ENCODE data around the gene TGM4.
"Not testable (repeated sequence)": the region's sequence is repeated elsewhere in the genome, so short reads cannot be mapped to it uniquely, and the experiment has no call there.

Gene TGM4

DNA sequence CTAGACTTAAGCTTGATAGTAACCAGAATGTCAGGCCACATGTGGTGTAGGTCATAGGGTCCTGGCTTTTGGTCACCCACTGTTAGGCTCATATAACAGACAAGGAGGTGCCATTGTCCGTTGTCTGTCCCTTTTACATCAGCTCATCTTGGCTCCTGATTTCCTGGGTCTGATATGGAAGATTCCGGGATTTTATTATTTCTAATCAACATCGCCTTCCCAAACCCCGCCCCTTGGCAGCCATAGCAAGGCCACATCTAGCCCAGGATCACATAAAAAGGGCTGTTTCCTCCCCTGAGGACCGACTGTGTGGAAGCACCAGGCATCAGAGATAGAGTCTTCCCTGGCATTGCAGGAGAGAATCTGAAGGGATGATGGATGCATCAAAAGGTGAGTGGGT is at the start of gene TGM4:
Gene TGM4 (plus strand): TSS at position 301 of the 400 bp plus-strand sequence. CDS start 71 bp downstream, at position 372.
- in situ Hi-C loops (cut with MboI; ENCODE audit: low sequenced_read_pairs) = no loop called here

DNA sequence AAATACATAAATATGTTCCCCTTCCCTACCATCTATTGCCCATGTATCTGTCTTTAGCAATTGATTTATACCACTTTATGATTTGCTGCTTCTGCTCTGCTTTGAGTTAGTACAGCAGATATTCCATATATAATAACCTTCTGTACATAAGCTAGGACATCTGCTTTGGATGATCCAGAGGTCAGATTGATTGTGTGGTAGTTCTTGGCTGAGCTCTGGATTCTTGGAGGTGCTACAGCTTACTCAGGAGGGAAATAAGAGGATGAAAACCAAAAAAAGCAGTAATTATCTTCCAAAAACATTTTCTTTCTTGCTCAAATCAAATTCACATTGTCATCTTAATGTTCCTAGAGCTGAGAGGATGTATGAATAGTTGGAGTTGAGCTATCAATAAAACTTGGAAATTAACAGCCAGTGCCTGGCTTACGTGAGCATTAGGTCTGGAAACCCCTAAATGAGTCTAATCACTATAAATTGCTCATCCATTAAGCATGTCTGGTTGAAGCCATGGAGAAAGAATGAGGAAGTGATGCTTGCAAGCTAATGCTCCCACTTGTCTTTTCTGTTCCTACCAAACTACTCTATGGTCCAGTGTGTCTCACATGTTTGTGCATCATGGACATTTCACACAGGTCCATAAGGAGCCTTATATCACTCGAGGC is 49.0 kb upstream of the TGM4 start:
- in situ Hi-C loops (cut with MboI; ENCODE audit: low sequenced_read_pairs) = no loop called here

DNA sequence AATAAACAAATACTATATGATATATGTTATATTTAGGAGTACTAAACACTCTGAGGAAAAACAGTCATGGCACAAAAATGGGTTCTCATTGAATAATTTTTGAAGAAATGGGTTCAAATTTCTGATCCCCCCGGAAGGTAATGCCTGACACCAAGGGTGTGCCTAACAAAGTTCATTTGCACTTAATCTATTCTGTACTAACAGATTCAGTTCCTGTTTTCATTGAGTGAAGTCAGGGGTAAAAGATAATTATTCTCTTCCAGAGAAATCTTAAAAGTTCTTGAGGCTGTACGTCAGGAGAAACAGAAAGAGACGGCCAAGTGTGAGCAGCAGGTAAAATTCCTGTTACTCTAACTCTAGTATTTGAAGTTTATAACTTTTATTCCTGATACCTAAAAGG is 47.2 kb upstream of the TGM4 start:
- in situ Hi-C loops (cut with MboI; ENCODE audit: low sequenced_read_pairs) = no loop called here

DNA sequence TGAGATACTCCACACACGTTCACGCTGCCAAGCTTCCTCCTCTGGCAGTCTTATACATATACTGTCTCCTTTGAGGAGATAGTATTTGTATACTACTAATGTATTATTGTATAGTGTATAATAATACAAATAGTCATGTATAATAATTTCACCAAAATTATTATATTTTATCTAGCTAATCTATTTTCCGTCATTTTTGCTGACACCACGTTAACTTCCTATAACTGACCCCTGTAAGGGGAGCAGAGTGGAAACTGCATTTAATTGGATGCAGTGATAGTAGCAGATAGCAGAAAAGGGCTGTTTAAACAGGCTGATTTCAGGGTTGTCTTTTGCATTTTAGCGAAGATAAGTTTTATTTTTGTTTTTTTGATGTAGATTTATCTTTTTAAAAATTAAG is 43.2 kb upstream of the TGM4 start:
- in situ Hi-C loops (cut with MboI; ENCODE audit: low sequenced_read_pairs) = no loop called here

DNA sequence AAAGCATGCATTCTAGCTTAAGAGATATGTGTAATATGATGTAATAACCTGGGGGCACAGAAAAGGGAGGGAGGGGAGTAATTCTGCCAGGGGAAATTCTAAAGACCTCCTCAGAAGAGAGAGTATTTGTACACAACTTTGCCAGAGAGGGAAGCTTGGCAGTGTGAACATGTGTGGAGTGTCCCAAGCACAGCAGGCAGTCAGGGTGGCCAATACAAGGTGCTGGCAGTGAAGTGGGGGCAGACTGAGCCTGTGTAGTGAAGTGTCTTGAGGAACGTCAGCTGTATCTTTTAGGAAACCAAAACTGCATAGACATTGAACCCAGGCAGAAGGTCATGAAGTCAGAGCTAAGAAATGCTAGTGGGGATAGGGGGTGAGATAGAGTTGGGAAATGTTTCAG is 42.4 kb upstream of the TGM4 start:
- in situ Hi-C loops (cut with MboI; ENCODE audit: low sequenced_read_pairs) = no loop called here

DNA sequence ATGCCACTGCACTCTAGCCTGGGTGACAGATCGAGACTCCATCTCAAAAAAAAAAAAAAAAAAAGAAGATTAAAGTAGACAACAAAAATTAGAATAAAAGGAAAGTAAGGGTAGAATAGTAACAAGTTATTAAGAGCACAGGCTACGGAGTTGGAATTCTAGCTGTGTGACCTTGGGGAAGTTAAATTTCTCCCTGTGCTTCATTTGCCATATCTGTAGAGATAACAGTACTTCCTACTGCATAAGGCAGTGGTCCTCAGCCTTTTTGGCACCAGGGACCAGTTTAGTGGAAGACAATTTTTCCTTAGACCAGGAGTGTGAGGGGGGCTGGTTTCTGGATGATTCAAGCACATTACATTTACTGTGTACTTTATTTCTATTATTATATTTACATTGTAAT is 41.4 kb upstream of the TGM4 start:
- in situ Hi-C loops (cut with MboI; ENCODE audit: low sequenced_read_pairs) = no loop called here

DNA sequence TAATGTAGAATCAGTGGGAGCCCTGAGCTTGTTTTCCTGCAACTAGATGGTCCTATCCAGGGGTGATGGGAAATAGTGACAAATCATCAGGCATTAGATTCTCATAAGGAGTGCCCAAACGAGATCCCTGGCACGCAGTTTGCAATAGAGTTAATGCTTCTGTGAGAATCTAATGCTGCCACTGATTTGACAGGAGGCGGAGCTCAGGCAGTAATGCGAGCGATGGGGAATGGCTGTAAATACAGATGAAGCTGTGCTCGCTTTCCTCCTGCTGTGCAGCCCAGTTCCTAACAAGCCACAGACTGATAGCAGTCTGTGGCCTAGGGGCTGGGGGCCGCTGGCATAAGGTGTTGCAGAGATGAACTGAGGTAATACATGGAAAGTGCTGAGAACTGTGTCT is 41.0 kb upstream of the TGM4 start:
- in situ Hi-C loops (cut with MboI; ENCODE audit: low sequenced_read_pairs) = no loop called here

DNA sequence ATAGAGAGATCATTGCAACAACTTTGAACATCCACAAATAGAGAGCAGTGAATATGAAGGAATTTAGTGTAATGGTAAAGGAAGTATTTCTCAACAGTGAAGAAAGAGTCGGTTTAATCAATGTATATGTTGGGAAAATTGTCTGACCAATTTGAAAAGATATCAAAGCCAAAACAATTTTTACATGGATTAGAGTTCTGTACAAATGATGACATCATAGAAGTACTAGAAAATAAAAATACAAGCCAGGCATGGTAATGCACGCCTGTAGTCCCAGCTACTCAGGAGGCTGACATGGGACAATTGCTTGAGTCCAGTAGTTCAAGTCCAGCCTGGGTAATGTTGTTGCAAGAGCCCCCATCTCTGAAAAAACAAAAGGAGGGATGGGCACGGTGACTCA is 38.7 kb upstream of the TGM4 start:
- in situ Hi-C loops (cut with MboI; ENCODE audit: low sequenced_read_pairs) = no loop called here

DNA sequence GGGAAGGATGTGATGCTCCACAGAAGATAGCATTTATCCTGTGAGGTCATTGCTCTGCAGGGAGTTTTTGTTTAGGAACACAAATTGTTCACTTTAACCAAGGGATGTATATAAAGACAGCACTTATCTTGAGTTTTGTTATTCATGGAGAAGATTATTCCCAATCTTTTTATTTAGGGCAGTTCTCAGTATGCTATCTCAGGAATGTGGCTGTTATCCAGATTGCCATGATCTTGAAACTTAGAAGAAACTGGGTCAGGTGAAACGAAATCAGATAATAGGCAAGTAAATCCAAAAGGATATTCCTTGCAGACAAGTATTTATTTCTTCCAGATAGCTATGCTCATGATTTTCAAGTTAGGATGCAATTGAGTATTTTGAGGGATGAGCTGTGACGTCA is 32.0 kb upstream of the TGM4 start:
- in situ Hi-C loops (cut with MboI; ENCODE audit: low sequenced_read_pairs) = no loop called here

DNA sequence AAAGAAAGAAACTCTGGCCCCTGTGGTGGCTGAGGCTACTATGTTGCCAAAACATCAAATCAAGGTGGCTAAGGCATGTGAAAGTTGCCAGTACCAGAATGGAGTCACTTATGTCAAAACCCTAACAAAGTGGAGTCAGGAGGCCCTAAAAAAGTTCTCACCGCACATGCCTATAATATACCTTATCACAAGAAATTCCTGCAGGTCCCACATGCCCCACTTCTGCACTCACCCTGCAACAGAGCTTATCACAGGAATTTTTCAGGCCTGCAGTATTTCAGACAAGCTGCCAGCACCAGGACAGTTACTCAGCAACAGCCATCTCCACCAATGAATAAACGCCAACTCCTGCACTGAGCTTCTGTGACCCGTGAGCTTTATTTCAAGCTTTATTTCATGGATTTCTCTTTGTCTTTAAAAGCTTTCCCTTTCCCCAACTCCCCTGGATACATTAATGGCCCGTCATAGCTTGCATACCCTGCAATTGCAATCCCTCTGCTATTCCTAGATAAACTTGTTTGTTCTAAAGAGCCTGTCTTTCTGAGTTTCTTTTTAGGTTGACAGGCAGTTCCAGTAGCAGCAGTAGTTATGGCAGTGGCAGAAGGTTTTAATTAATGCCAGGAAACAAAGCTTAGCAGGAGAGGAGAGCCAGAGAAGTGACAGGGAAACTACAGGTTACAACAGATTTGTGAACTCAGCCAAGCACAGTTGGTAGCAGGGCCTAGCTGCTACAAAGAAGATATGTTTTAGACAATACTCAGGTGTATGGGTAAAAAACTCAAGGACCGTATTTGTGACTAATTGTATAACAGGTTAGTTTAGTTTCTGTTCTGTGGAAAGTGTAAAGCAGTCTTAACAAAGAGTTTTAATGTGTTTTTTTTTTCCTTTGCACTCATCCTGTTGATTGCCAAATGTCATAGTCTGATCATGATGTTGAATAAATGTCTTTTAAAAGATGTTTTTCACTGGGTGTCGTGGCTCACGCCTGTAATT is 28.6 kb upstream of the TGM4 start:
- in situ Hi-C loops (cut with MboI; ENCODE audit: low sequenced_read_pairs) = no loop called here

DNA sequence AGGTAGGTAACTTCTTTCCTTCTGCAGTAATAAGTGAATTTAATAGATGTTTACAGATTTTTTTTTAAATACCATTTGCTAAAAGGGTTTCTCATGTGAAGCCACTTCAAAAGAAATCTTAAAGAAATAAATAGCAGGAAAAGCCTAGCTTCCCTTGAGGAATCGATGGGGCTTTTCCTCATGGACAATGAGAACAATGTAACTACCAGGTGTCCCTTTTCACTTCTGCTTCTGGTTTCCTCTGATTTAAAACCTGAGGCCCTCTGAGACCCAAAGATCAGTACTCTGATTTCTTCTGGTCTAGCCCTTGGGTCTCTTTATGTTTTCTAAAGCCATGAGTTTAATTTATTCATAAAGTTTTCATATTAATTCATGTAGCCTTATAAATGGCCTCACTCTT is 25.8 kb upstream of the TGM4 start:
- in situ Hi-C loops (cut with MboI; ENCODE audit: low sequenced_read_pairs) = no loop called here

DNA sequence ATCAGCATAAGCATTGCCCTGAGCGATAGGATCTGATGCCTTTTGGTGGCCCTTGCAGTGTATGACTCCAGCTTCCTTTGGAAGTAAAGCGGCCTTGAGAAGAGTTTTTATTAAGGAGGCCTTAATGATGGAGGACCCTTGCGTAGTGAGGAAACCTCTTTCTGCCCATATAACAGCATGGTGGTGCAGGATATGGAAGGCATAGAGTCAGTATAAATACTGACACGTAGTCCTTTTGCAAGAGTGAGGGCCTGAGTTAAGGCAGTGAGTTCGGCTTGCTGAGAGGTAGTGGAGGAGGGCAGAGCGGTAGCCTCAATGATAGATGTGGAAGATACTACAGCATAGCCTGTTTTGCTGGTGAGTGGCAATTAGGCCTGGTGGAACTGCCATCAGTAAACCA is 17.7 kb upstream of the TGM4 start:
- in situ Hi-C loops (cut with MboI; ENCODE audit: low sequenced_read_pairs) = not testable (repeated sequence)

DNA sequence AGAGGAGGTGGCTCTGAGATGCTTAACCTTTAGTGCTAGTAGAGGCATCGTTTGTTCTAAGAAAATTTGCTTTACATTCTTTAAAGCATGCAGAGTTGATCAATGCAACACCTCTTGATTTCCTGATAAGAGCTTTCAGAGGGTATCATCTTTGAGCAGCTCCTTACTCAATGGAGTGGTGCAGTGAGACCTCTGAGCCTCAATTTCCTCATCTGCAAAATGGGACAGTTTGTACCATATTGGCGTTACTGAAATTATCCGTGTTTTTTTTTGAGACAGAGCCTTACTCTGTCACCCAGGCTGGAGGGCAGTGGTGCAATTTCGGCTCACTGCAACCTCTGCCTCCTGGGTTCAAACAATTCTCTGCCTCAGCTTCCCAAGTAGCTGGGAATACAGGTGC is 14.3 kb upstream of the TGM4 start:
- in situ Hi-C loops (cut with MboI; ENCODE audit: low sequenced_read_pairs) = no loop called here

DNA sequence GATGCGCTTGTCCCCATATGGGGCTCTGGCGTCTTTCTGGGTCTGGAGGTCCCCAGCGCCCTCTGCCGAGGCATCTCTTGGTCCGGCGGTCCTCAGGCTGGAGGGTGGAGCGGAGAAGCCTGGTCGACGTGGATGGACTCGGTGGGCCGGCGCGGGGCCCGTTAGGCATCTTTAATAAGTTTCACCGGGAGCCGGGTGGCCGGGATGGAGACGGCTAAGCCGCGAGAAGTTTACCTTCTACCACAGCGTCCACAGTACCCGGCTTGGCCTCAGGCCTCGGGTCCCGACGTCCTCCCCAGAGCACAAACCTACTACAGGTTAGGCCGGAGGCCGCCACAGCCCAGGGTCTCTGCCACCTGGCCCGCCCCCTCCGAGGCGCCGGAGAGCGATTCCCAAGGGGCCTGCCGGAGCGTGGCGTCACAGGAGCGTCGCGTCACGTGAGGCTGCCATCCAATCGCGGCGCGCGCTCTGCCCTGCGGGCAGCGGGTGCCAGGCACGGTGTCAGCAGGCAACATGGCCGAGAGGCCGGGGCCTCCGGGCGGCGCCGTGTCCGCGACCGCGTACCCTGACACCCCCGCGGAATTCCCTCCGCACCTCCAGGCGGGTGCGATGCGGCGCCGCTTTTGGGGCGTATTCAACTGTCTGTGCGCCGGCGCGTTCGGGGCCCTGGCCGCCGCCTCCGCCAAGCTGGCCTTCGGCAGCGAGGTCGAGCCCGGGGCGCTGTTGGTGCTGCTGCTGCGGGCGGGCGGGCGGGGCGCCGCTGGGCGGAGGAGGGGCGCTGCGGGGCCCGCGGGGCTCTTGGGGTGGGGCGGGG is 12.8 kb upstream of the TGM4 start, which contains the start of gene TMEM42:
Gene TMEM42 (plus strand): TSS at position 501 of the 814 bp plus-strand sequence. CDS start 13 bp downstream, at position 514.
- in situ Hi-C loops (cut with MboI; ENCODE audit: low sequenced_read_pairs) = no loop called here

DNA sequence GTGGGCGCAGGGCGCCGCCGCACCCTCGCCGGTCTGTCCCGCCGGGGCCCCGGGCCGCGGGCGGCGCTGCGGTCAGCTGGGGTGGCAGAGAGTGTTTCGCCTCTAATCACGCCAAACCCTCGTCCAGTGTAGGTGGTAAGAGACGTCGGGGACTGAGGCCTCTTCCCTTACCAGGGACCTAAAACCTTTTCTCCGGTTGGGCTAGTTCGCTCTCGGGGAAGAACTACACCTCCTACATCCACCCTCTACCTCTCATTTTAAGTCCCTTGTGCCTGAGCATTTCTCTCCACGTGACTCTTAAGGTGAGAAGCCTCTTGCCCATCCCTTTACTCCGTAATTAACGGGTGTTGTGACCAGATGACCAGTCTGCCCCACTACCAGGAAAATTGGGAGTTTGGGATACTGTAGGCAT is 12.2 kb upstream of the TGM4 start:
- in situ Hi-C loops (cut with MboI; ENCODE audit: low sequenced_read_pairs) = no loop called here

DNA sequence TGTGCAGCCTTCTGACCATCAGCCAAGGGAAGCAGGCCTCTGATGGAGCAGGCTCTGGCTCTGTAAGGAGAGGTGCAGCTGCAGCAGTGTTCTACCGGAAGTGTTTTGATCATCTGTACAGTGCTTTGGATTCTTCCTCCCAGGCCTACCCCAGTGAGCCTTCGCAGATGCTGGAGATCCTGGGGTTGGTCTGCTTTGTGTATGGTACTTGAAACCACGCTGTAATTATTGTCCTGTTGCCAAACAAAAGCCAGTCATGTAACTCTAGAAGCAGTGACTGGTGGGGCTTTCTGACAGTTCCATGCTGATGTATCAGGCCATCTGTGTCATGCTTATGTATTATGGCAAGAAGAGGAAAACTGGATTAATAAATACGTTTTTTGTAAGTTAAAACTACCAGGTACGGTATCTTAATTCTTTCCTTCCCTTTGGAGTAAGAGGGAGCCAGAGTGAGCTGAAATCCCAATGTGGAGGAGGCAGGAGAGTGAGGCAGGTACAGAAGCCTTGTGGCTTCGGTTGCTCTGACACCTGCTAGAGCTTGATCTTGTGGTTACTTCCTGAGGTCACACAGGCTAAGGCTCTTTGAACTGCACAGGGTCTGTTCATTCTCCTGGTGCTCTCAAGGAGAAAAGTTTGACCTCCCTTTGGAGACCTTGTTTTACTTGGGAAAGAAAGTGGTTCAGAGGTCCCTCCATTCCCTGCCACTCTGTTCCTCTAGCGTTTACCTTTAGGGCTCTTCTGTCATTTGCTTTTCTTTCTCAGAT is 9.0 kb upstream of the TGM4 start:
- in situ Hi-C loops (cut with MboI; ENCODE audit: low sequenced_read_pairs) = no loop called here

DNA sequence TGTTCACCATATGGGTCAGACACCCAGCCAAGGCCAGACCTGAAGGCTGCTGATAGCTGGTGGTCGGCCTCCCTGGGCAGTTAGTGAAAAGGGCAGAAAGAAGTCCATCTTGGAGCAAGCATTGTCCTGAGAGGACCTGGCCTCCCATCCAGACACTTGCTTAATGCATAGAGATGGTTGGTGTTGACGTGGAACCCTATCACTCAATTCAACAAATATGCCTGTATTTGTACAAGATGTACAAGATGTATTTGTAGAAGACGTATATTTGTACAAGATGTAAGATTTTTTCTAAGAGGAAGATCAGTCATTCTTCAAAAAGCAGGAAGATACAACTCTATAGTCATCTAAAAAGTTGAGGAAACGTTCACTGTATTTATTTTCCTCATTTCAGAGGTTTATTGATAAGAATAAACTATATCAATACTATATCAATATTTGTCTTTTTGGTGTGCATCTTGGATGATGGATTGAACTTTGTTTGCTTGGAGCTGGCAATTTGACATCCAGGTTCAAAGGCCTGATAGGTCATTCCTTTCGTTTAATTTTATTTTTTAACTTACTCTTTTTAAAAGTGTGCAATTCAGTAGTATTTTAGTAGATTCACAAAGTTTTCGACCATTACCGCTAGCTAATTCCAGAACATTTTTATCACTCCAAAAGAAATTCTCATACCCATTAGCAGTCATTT is 6.8 kb upstream of the TGM4 start:
- in situ Hi-C loops (cut with MboI; ENCODE audit: low sequenced_read_pairs) = no loop called here

DNA sequence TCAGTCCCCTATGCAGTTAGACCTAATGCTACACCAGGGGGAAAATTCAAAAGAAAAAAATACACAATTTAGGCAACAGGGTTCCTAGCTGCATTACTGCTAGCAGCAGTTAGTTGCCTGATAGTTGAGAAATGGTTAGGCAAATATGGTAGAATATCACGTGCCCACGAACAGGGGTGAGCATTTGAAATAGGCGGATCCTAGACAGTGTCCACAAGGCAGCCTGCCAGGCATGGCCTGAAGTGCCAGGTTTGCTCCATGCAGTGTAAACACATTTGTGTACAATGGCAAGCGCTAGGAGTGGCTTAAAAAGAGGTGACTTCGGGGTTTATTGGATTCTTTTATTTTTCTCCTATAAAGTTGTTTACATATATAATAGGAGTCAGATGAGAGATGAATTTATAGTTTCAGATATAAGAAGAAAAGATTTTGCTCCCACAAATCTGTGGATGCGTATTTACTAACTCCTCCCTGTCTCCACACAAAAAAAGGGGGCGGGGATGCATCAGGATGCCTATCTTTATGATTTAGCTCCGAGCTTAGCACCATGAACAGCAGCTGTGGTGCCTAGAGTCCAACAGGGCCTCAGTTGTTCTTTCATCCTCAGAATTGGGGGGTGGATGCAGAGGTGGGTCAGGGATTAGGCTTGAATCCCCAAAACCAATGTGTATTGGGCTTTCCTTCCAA is 3.9 kb upstream of the TGM4 start:
- in situ Hi-C loops (cut with MboI; ENCODE audit: low sequenced_read_pairs) = no loop called here

DNA sequence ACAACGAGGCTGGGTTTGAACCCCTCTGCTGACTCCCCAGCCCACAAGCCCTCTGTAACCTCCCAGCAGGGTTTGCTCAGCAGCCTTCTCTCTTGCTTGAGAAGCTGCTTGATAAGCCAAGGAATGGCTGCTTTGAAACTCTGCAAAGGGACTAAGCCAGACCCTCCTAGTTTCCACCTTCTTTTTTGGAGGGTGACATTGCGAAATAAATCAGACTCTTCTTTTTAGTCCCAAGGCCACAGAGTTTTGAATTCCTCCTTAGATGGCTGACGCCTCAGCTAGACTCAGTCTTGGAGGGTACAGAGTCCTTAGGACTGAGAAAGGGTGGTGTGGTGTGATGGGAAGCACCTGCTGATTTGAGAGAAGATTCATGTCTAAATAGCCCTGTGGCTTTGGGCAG is 1.2 kb downstream of the TGM4 start:
- in situ Hi-C loops (cut with MboI; ENCODE audit: low sequenced_read_pairs) = no loop called here
